Measurements from ENCODE around the gene SRGAP3. TPM values are rescaled to one million over a fixed set of nuclear protein-coding genes. Genes with fewer than 3 reads are reported as not detected.

Gene SRGAP3
- total and polyA plus RNA-seq, 3 donors from 2014 or later: 16.5 to 65.9 (median 58.5) TPM

GRCh38 chr3:9207116-9207763, 42.2 kb downstream of the SRGAP3 start:
- WGBS, 2 donors: 79 to 90% methylated on average over 5 to 7 of the region's 7 CpGs
- Histone ChIP-seq H3K4me3 (no peak overlapping the region), H3K27ac (no peak overlapping the region), H3K9me3 (no peaks in the 10 kb centered on the region), H3K36me3 (ENCODE audit: low read depth, missing control alignments) (no peaks in the 10 kb centered on the region), H3K4me1 (peaks cover 18% of the 10 kb centered on the region), H3K27me3 (no peaks in the 10 kb centered on the region)
- no peak for TF ChIP-seq POLR2A (IDR thresholded peaks at IDR 0.05)
- TF ChIP-seq, protein P1, sequence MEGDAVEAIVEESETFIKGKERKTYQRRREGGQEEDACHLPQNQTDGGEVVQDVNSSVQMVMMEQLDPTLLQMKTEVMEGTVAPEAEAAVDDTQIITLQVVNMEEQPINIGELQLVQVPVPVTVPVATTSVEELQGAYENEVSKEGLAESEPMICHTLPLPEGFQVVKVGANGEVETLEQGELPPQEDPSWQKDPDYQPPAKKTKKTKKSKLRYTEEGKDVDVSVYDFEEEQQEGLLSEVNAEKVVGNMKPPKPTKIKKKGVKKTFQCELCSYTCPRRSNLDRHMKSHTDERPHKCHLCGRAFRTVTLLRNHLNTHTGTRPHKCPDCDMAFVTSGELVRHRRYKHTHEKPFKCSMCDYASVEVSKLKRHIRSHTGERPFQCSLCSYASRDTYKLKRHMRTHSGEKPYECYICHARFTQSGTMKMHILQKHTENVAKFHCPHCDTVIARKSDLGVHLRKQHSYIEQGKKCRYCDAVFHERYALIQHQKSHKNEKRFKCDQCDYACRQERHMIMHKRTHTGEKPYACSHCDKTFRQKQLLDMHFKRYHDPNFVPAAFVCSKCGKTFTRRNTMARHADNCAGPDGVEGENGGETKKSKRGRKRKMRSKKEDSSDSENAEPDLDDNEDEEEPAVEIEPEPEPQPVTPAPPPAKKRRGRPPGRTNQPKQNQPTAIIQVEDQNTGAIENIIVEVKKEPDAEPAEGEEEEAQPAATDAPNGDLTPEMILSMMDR (IDR thresholded peaks at IDR 0.05): no peak
- DNase-seq: no peak
- intact Hi-C loops (cut with DNase I; ENCODE audit: low total_unique reads): no loop called here

GRCh38 chr3:9206287-9206686, 43.2 kb downstream of the SRGAP3 start:
- no peak for DNase-seq
- Histone ChIP-seq H3K36me3 (ENCODE audit: low read depth, missing control alignments) (no peaks in the 10 kb centered on the region), H3K4me3 (no peak overlapping the region), H3K4me1 (peaks cover 24% of the 10 kb centered on the region), H3K27ac (no peak overlapping the region), H3K27me3 (no peaks in the 10 kb centered on the region), H3K9me3 (no peaks in the 10 kb centered on the region)
- 95 to 97% methylated on average over 4 of the region's 4 CpGs for WGBS, 2 donors
- TF ChIP-seq POLR2A (IDR thresholded peaks at IDR 0.05): no peak
- TF ChIP-seq, protein P1 (IDR thresholded peaks at IDR 0.05): no peak
- intact Hi-C loops (cut with DNase I; ENCODE audit: low total_unique reads): no loop called here

DNA sequence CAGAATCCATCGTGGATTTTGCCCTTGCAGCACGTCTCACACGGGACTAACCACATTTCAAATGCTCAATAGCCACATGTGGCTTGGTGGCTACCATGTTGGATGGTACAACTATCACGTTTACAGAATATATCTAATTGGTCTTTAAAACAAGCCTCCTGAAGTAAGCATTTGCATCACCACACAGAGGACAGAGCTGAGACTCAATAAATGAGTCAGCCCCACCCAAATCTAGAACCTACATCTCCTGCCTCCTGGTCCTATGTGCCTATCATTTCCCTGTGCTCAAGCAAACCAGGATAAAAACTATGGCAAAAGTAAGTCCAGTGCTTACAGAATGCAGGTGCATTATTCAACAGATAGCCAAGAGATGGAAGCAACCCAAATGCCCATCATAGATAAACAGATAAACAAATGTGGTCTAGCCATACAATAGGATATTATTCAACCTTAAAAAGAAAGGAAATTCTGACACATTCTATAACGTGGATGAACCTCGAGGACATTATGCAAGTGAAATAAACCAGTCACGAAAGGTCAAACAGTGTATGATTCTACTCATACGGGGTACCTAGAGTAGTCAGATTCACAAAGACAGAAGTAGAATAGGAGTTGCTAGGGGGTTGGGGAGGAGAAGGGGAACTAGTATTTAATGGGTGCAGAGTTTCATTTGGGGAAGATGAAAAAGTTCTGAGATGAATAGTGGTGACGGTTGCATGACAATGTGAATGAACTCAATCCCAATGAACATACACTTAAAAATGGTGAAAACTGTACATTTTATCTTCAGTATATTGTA, 43.9 kb downstream of the SRGAP3 start:
- Histone ChIP-seq H3K4me1 (peaks cover 27% of the 10 kb centered on the region), H3K4me3 (no peak overlapping the region), H3K27ac (peak overlapping the region; percentile 66 to 78), H3K27me3 (no peaks in the 10 kb centered on the region), H3K36me3 (ENCODE audit: low read depth, missing control alignments) (no peaks in the 10 kb centered on the region), H3K9me3 (no peaks in the 10 kb centered on the region)
- TF ChIP-seq, protein P1 (IDR thresholded peaks at IDR 0.05): no peak
- TF ChIP-seq POLR2A (IDR thresholded peaks at IDR 0.05): no peak
- intact Hi-C loops (cut with DNase I; ENCODE audit: low total_unique reads): no loop called here
- no peak for DNase-seq
- 84 to 90% methylated on average over 9 of the region's 9 CpGs for WGBS, 2 donors

GRCh38 chr3:9204253-9204992, 45.0 kb downstream of the SRGAP3 start:
- 55 to 61% methylated on average over 17 of the region's 17 CpGs for WGBS, 2 donors
- no peak overlapping the region for H3K4me3 ChIP-seq
- H3K36me3 ChIP-seq (ENCODE audit: low read depth, missing control alignments): no peaks in the 10 kb centered on the region
- H3K27me3 ChIP-seq: no peaks in the 10 kb centered on the region
- TF ChIP-seq, protein P1 (IDR thresholded peaks at IDR 0.05): no peak
- TF ChIP-seq POLR2A (IDR thresholded peaks at IDR 0.05): no peak
- peak overlapping the region; percentile 66 to 78 for H3K27ac ChIP-seq
- H3K4me1 ChIP-seq: peaks cover 27% of the 10 kb centered on the region
- intact Hi-C loops (cut with DNase I; ENCODE audit: low total_unique reads): no loop called here
- DNase-seq: peak; percentile 89
- H3K9me3 ChIP-seq: no peaks in the 10 kb centered on the region

Data from testis (tissue), 3 donors.